MM.1S (cell line): ENCODE data around the gene IGHMBP2.

Source experiments
- DNase-seq: peaks from one replicate; pipeline ENCODE4 v3.0.0-alpha.2; 2015
- H2AFZ ChIP-seq: fragments of 300-600 bp; sonication (generic); 2 replicates; pipeline ENCODE4 v1.6.0; 2016; ENCODE audit warnings: antibody characterized with exemption, low read length
- H3F3A ChIP-seq: fragments of 300-600 bp; sonication (generic); 2 replicates; pipeline ENCODE4 v1.6.1; 2016; ENCODE audit warnings: mild to moderate bottlenecking, antibody characterized with exemption, low read length, moderate library complexity, mixed read lengths; ENCODE audit not compliant: insufficient read depth
- H3K27ac ChIP-seq: fragments of 300-600 bp; sonication (generic); 2 replicates; pipeline ENCODE4 v1.5.1; 2016; ENCODE audit warnings: mild to moderate bottlenecking, low read length
- H3K27me3 ChIP-seq: fragments of 300-600 bp; sonication (generic); replicated peaks from 2 replicates; pipeline ENCODE4 v1.6.0; 2016; ENCODE audit warnings: low read length; ENCODE audit not compliant: insufficient read depth
- H3K36me3 ChIP-seq: fragments of 300-600 bp; sonication (generic); replicated peaks from 2 replicates; pipeline ENCODE4 v1.6.1; 2016; ENCODE audit warnings: mild to moderate bottlenecking, low read length, mixed read lengths; ENCODE audit not compliant: insufficient read depth
- H3K4me1 ChIP-seq: fragments of 300-600 bp; sonication (generic); 2 replicates; pipeline ENCODE4 v1.6.1; 2016; ENCODE audit warnings: low read length, mixed read lengths
- H3K4me2 ChIP-seq: fragments of 300-600 bp; sonication (generic); 2 replicates; pipeline ENCODE4 v1.6.0; 2016; ENCODE audit warnings: low read depth, low read length
- H3K4me3 ChIP-seq: fragments of 300-600 bp; sonication (generic); 2 replicates; pipeline ENCODE4 v1.5.1; 2016; ENCODE audit warnings: low read length, mixed read lengths
- H3K79me2 ChIP-seq: fragments of 300-600 bp; sonication (generic); 2 replicates; pipeline ENCODE4 v1.6.1; 2016; ENCODE audit warnings: mixed run types, low read length, mixed read lengths
- H3K9ac ChIP-seq: fragments of 300-600 bp; sonication (generic); 2 replicates; pipeline ENCODE4 v1.6.1; 2016; ENCODE audit warnings: low read length, mixed read lengths
- H3K9me2 ChIP-seq: fragments of 300-600 bp; sonication (generic); replicated peaks from 2 replicates; pipeline ENCODE4 v1.6.1; 2016; ENCODE audit warnings: mild to moderate bottlenecking, low read length, mixed read lengths; ENCODE audit not compliant: insufficient read depth
- H3K9me3 ChIP-seq: fragments of 300-600 bp; sonication (generic); replicated peaks from 2 replicates; pipeline ENCODE4 v1.6.1; 2016; ENCODE audit warnings: mild to moderate bottlenecking, low read length, mixed read lengths; ENCODE audit not compliant: insufficient read depth
- H4K20me1 ChIP-seq: fragments of 300-600 bp; sonication (generic); 2 replicates; pipeline ENCODE4 v1.6.1; 2016; ENCODE audit warnings: mild to moderate bottlenecking, low read length, moderate library complexity, mixed read lengths; ENCODE audit not compliant: insufficient read depth
- CTCF ChIP-seq: fragments of 300-600 bp; sonication (generic); IDR thresholded peaks from 2 replicates; pipeline ENCODE4 v1.5.1; 2016; ENCODE audit warnings: antibody characterized with exemption, low read length, mixed read lengths
- EZH2 ChIP-seq: fragments of 300-600 bp; sonication (generic); optimal IDR thresholded peaks from 2 replicates; pipeline ENCODE3; 2017; ENCODE audit warnings: low read depth, mild to moderate bottlenecking, antibody characterized with exemption, low read length, mixed read lengths
- EZH2phosphoT487 ChIP-seq: fragments of 300-600 bp; sonication (generic); IDR thresholded peaks from 2 replicates; pipeline ENCODE4 v1.6.1; 2018; ENCODE audit warnings: antibody characterized with exemption, low read length

The IGHMBP2 gene

GRCh38 chr11:68863553-68864265, 40.0 kb upstream of the IGHMBP2 start:
- H3K9ac ChIP-seq = no peak overlapping the region
- H4K20me1 ChIP-seq = no peaks in the 10 kb centered on the region
- no peak overlapping the region for H3K4me2 ChIP-seq
- H3K79me2 ChIP-seq = no peaks in the 10 kb centered on the region
- H3K9me3 ChIP-seq = no peaks in the 10 kb centered on the region
- no peak overlapping the region for H3K27ac ChIP-seq
- H3K27me3 ChIP-seq = peaks cover 23% of the 10 kb centered on the region
- H3K36me3 ChIP-seq = no peaks in the 10 kb centered on the region
- no peaks in the 10 kb centered on the region for H3F3A ChIP-seq
- no peaks in the 10 kb centered on the region for H3K4me1 ChIP-seq
- TF ChIP-seq EZH2 = no peak
- no peak for TF ChIP-seq CTCF
- no peak for TF ChIP-seq EZH2phosphoT487
- no peaks in the 10 kb centered on the region for H3K9me2 ChIP-seq
- no peak overlapping the region for H2AFZ ChIP-seq
- no peak overlapping the region for H3K4me3 ChIP-seq
- no peak for DNase-seq

GRCh38 chr11:68865241-68865640, 38.5 kb upstream of the IGHMBP2 start:
- DNase-seq = no peak
- Histone ChIP-seq H3K36me3 (no peaks in the 10 kb centered on the region), H3K4me1 (no peaks in the 10 kb centered on the region), H3K9me3 (no peaks in the 10 kb centered on the region), H3K9me2 (no peaks in the 10 kb centered on the region), H3K27me3 (peaks cover 37% of the 10 kb centered on the region), H3K9ac (no peak overlapping the region), H3F3A (no peaks in the 10 kb centered on the region), H3K4me2 (no peak overlapping the region), H2AFZ (no peak overlapping the region), H3K4me3 (no peak overlapping the region), H4K20me1 (no peaks in the 10 kb centered on the region), H3K79me2 (no peaks in the 10 kb centered on the region), H3K27ac (no peak overlapping the region)
- TF ChIP-seq EZH2 (no peak), EZH2phosphoT487 (no peak), CTCF (no peak)

GRCh38 chr11:68867066-68867465, 36.6 kb upstream of the IGHMBP2 start:
- Histone ChIP-seq H3K27ac (no peak overlapping the region), H3K79me2 (no peaks in the 10 kb centered on the region), H3K9me3 (no peaks in the 10 kb centered on the region), H4K20me1 (no peaks in the 10 kb centered on the region), H3K4me1 (no peaks in the 10 kb centered on the region), H3K4me2 (no peak overlapping the region), H3K27me3 (peaks cover 49% of the 10 kb centered on the region), H3K4me3 (no peak overlapping the region), H3K36me3 (no peaks in the 10 kb centered on the region), H2AFZ (no peak overlapping the region), H3F3A (no peaks in the 10 kb centered on the region), H3K9me2 (no peaks in the 10 kb centered on the region), H3K9ac (no peak overlapping the region)
- TF ChIP-seq EZH2phosphoT487 = no peak
- DNase-seq = no peak

- Histone ChIP-seq H3K4me3 (no peak overlapping the region), H4K20me1 (no peaks in the 10 kb centered on the region), H3K79me2 (no peaks in the 10 kb centered on the region), H3K36me3 (no peaks in the 10 kb centered on the region), H3K9ac (no peak overlapping the region), H3K9me3 (no peaks in the 10 kb centered on the region), H3K4me1 (no peaks in the 10 kb centered on the region), H3K27me3 (peaks cover 55% of the 10 kb centered on the region), H3K4me2 (no peak overlapping the region), H3K27ac (no peak overlapping the region), H3K9me2 (no peaks in the 10 kb centered on the region), H2AFZ (no peak overlapping the region), H3F3A (no peaks in the 10 kb centered on the region)
- TF ChIP-seq EZH2phosphoT487 (no peak), EZH2 (no peak), CTCF (no peak)
- no peak for DNase-seq
These were observed 35.4 kb upstream of the IGHMBP2 start for GRCh38 chr11:68868221-68868835.
